GM18909 (cell line): ENCODE data around the gene GNG12.
A peak's percentile ranks its signal among the peaks of the same experiment; 100 is the strongest.

Experiments
- ATAC-seq: cut with Tn5 transposase; IDR thresholded peaks from one replicate; pipeline ENCODE4 v1.9.1; 2021; ENCODE audit warnings: mild to moderate bottlenecking; ENCODE audit not compliant: unreplicated experiment, poor library complexity

GNG12 gene

DNA sequence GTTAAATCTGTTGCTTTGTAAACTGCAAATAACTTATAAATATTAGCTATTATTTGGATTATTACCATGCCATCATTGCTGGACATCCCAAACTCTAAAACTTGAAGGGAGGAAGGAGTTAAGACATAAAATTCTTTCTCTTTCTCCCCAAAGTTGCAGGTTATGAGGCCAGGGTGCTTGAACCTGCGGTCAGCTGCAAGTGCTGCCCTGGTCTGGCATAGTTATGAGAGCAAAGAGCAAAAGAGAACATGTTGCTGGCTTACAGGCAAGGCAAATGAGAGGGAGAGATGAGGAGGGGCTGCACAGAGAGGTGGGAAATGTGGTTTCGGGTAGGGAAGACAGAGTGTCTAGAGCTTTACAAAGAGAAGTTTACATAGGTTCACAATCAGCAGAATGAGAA, 117.4 kb downstream of the GNG12 start:
- ATAC-seq: no peak

DNA sequence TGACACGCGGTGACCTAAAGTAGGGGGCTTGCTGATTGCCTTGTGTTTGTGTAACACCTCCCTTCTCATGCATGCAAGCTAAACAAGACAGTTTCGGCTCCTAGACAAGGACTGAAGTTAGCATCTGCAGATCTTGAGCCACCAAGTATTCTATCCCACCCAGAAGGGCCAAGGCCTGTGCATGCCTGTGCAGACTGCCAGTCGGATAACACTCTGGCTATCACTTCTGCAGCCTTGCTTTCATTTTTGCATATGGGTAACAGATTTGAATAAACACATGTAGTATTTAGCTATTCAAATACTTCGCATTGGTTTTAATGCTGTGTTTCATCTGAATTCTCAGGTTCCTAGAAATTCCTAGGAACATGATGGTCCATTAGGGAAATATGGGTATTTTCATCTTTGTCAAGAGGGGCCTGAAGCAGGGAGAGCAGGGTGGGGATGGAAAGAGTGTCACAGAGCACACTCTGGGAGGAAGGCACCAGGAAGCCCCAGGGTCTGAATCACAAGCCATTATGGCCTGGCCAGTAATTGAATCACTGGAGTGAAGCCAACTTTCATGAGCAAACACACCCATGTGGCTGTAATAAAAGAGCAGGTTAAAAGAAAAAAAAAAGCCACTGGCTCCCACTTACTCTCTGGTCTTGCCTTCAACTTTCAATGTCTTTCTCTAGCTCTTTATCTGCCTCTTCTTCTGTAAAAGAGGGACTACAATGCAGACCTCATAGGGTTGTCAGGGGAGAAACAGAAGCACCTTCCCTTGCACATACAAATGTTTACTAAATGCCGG, 120.0 kb downstream of the GNG12 start:
- no peak for ATAC-seq

DNA sequence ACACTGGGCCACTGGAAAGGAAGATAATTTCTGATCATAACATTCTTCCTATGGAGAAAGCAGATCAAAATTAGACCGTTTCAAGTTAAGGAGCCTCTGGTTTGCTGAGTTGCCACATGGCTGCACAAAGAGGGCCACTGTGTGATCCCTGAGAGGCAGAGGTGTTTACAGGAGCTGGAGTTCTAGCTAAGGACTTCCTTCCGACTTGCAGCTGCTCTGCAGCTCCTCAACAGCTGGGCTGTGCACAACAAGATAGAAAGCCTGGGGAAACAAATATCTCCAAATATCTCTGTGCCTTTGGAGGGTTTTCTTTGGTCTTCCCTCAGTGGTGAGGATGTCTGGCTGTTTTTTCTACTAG, 121.4 kb downstream of the GNG12 start:
- ATAC-seq: peak; percentile 63

DNA sequence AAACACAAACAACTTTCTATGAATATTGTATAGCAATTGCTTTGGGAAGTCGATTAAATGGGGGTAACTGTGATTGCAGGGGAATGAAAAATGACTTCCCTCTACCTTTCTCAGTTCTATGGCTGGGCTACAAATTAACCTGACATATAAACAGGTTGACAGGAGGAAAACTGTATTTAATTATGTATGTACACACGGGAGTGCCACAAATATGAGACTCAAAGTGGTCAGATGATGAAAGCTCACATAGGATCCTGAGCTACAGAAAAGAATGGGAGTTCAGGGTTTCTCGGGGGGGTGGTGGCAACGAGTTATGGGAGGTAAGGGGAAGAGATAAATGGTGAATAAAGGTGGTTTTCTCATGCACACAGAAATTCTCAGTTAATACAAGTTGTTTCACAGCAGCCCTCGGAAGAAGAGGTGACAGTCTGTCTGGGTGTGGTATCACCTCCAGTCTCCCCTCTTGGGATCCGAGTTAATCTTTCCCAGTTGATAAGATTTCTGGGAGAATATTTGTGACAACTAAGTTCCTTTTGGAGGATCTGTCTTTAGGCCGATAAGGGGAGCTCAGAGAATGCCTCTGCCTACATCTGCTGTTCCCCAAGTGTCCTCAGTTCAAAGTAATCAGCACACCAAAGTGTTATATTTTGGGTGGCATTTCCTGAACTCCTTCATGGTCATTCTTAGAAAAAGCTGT, 122.0 kb downstream of the GNG12 start:
- peak; percentile 29 for ATAC-seq

GRCh38 chr1:67710417-67710816, 122.8 kb downstream of the GNG12 start:
- ATAC-seq: no peak

DNA sequence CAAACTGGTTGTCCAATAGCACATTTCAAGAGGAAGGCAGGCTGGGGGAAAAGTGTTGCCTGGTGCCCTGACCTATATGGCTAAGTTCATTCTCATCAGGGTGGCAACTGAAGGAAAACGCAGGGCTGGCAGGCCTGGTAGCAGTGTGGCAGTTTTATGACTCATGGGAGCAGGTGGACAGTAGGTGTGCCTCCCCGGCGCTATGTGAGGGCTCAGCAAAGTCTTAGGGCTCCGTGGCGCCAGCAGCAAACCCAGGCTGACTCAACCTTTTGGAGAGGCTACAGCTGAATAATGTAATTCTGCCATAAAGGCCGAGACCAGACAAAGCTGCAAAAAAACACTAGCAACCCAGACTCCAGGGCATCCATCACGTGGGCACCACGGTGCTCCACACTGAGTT, 124.7 kb downstream of the GNG12 start:
- ATAC-seq: no peak

DNA sequence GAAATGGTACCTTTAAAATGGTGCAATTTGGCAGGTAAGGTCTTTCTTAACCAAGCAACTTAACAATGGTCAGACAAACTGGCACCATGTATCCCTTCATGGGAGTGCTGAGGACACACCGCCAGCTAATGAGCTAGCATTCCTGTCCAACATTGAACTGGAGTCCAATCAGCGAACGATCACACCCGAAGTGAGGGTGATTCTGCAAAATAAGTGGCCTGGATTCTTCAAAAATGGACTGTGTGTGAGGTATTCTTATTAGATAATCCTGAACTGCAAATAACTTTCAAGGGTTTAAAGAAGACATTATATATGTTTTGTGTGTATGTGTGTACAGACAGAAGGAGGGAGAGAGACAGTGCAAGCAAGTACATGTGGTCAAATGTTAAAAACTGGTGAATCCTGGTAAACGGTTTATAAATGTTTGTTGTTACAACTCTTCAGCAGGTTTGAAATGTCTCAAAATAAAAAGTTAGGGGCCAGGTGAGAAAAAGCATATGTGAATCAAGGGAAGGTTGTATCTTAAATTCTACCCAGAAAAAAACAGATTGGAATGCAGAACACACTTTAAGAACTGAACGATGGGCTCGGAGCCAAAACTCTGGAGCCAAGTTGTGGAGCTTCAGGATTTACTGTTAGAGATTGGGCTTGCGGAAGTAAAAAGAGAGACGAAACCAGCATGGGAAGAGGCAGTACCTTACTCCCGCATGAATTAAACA, 127.4 kb downstream of the GNG12 start:
- no peak for ATAC-seq

GRCh38 chr1:67704351-67704750, 128.9 kb downstream of the GNG12 start:
- no peak for ATAC-seq

DNA sequence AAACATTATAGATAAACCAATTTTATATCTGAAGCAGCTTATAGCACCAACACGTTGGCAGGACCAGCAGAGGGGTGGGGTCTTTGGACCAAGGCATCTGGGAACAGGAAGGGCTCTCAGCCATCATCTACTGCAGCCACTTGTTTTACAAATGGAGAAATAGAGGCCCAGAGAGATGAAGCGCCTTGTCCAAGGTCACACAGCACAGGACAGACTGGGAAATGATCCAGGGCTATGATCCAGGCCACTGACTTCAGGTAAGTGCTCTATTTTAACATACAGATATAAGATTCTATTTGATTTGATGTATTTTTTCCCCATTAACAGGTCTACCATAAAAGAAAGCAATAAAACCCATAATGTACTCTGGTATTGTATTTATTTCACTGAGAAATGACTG, 131.4 kb downstream of the GNG12 start:
- no peak for ATAC-seq

DNA sequence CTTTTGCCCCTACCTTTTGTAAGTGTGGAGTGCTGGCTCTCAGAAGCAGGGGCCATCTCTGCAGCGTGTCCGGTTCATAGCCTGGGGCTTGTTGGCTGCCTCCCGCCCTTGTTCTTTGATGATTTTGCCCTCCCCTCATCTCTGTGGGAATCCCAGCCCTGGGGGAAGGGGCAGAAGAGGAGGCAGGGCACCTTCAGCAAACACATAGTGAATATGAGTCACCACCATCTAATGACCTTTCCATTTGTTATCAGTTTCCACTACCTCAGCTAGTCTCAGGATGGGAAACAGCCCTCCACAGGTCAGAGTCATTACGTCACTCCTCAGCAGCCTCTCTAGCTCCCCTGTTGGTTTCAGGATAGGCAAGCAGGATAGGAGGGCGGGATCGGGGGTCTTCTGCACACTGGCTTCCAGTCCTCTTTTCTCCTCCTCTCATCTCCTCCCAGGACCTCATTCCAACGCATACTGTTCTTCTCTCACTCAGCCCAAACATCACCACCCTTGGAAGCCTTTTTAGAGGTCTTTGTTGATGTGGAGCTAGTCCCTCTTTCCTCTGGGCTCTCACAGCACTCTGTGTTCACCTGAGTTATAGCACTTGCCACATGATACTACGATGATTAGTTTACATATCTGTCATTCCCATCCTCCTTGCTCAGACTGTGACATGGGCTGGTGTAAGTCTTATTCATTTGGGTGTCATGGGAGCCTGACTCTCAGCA, 132.4 kb downstream of the GNG12 start:
- ATAC-seq: no peak

GRCh38 chr1:67700220-67700619, 133.0 kb downstream of the GNG12 start:
- no peak for ATAC-seq

- ATAC-seq: no peak
Observed at GRCh38 chr1:67696708-67697107, 136.6 kb downstream of the GNG12 start.

DNA sequence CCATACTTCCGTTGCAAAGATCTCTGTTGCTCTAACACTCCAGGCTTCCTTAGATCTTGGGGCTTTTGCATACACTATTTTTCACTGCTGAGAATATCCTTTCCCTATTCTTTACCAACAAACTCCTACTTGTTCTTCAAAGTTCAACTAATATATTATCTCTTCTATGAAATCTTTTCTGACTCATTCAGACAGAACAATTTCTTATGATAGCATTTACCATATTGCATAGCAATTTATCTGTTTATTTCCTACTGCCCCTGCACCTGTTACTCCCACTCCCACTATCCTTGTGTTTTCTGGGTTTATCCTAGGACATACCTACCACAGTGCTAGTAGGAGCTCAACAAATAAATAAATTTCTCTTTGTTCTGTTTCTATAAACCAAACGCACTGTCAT, 137.3 kb downstream of the GNG12 start:
- no peak for ATAC-seq

- ATAC-seq: no peak
Observed at GRCh38 chr1:67691712-67692111, 141.6 kb downstream of the GNG12 start.

DNA sequence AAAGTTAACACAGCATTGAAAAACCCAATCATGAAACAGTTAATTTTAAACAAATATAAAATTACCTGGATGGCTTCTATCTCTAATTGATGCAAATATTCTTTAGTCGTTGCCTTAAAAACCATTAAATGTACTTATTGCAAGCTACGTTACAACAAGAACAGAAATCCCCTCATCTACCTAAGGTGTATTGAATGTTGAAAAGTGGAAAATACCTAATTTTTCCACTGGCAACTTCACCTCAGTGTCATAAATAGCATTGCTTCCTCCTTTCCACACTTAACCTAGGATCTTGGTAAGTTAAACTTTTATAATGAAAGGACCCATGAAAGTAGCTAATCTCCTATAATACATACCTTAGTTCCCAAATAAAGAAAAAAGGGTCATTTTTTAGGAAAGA, 142.9 kb downstream of the GNG12 start:
- no peak for ATAC-seq

DNA sequence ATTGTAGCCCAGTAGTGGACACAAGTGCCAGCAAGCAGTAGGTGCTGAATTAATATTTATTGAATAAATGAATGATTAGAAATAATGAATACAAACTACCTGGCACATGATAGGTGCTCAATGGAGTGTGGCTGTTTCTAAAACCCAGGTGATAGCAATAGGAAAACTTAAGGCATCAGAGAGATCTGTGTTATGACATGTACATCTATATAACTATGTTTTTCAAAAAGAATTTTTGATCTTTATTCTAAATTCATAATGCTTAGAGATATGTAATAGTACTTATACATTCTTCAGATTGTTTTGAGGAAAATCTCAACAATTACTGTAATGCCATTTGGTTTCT, 143.3 kb downstream of the GNG12 start:
- ATAC-seq: no peak

GRCh38 chr1:67689267-67690017, 143.8 kb downstream of the GNG12 start:
- ATAC-seq: no peak

GRCh38 chr1:67688526-67689219, 144.6 kb downstream of the GNG12 start:
- no peak for ATAC-seq

DNA sequence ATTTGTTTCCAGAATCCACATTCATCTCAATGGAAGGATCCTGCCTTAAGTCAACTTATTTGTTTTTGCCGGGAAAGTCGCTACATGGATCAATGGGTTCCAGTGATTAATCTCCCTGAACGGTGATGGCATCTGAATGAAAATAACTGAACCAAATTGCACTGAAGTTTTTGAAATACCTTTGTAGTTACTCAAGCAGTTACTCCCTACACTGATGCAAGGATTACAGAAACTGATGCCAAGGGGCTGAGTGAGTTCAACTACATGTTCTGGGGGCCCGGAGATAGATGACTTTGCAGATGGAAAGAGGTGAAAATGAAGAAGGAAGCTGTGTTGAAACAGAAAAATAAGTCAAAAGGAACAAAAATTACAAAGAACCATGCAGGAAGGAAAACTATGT, 145.6 kb downstream of the GNG12 start:
- no peak for ATAC-seq

GRCh38 chr1:67687198-67687545, 146.1 kb downstream of the GNG12 start:
- no peak for ATAC-seq
